GM19372 (cell line): Measurements from ENCODE around the gene CFAP91.
A peak's percentile ranks its signal among the peaks of the same experiment; 100 is the strongest.

Experiments
- ATAC-seq: cut with Tn5 transposase; IDR thresholded peaks from one replicate; pipeline ENCODE4 v1.9.1; 2021; ENCODE audit warnings: mild to moderate bottlenecking, low read depth, moderate library complexity; ENCODE audit not compliant: unreplicated experiment

CFAP91 gene

GRCh38 chr3:119702530-119703527 lies at the start of gene CFAP91:
Gene CFAP91 (plus strand): TSS chr3:119703022. CDS start chr3:119703099, 77 bp downstream.
- ATAC-seq: peak; percentile 88

- no peak for ATAC-seq
Observed at GRCh38 chr3:119653876-119654275, 48.9 kb upstream of the CFAP91 start.

GRCh38 chr3:119657887-119658702 lies 44.7 kb upstream of the CFAP91 start:
- ATAC-seq: no peak

- no peak for ATAC-seq
Observed at GRCh38 chr3:119658994-119659393, 43.8 kb upstream of the CFAP91 start.

- ATAC-seq: no peak
Observed at GRCh38 chr3:119659606-119660291, 43.1 kb upstream of the CFAP91 start.

GRCh38 chr3:119660474-119661440 lies 42.1 kb upstream of the CFAP91 start, which contains the start of gene POPDC2:
Gene POPDC2 (minus strand): TSS chr3:119660589. CDS start chr3:119660423, 166 bp downstream.
- no peak for ATAC-seq

- ATAC-seq: no peak
Observed at GRCh38 chr3:119662604-119663373, 40.0 kb upstream of the CFAP91 start.

GRCh38 chr3:119663885-119664284 lies 38.9 kb upstream of the CFAP91 start:
- no peak for ATAC-seq

- no peak for ATAC-seq
Observed at GRCh38 chr3:119664370-119664769, 38.5 kb upstream of the CFAP91 start.

GRCh38 chr3:119664850-119665379 lies 37.9 kb upstream of the CFAP91 start:
- no peak for ATAC-seq

GRCh38 chr3:119665954-119666559 lies 36.8 kb upstream of the CFAP91 start:
- no peak for ATAC-seq

GRCh38 chr3:119669906-119670570 lies 32.8 kb upstream of the CFAP91 start:
- ATAC-seq: no peak

- no peak for ATAC-seq
Observed at GRCh38 chr3:119672776-119673175, 30.0 kb upstream of the CFAP91 start.

- no peak for ATAC-seq
Observed at GRCh38 chr3:119673875-119674274, 28.9 kb upstream of the CFAP91 start.

GRCh38 chr3:119675188-119675874 lies 27.5 kb upstream of the CFAP91 start:
- no peak for ATAC-seq

GRCh38 chr3:119676020-119676419 lies 26.8 kb upstream of the CFAP91 start:
- ATAC-seq: no peak
